HG03460 (cell line): ENCODE measurements around the gene PLCB1.

Experiments
- ATAC-seq: cut with Tn5 transposase; IDR thresholded peaks from one replicate; pipeline ENCODE4 v1.9.1; 2021; ENCODE audit not compliant: unreplicated experiment

Gene PLCB1

DNA sequence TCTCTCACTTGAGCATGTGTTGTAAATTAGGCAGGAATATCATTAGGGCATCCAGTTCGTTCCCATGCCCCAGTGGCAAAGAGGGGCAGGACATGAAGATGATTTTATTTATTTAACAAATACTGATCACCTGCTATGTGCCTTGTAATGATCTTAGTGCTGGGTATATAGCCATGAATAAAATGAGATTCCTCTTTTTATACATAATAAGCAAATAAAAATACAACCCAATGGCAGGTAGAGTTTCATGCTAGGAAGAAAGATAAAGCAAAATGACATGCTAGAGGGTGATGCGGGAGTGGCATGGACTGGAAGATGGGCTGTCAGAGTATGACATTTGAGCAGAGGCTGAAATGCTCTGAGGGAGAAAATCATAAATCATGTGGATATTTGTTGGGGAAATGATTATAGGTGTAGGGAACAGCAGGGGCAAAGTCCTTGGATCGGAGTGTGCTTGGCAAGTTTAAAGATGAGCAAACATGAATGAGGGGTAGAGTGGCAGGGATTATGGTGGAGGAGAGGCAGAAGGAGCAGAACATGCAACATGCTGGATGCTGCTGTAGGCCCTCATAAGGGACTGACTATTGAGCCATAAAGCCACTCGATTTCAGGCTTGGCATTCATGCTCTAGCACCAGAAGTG, 342.1 kb downstream of the PLCB1 start:
- no peak for ATAC-seq

DNA sequence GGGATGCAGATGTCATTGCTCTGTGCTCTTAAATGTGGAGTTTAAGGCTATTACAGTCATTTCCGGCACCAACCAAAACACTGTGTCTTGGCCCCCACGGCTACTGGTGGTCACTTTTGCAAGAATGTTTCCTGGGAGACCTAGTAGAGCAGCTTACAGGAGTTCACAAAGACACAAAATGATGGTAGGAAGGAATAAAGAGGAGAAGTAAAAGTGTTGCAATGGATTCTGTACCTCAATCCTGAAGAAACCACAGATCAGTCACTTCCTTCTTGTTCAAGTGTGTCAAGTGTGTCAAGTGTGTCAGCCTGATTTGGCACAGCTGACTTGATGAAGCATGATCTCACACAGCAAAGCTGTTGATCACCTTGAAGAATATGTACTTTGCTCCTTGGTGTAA, 344.0 kb downstream of the PLCB1 start:
- no peak for ATAC-seq

DNA sequence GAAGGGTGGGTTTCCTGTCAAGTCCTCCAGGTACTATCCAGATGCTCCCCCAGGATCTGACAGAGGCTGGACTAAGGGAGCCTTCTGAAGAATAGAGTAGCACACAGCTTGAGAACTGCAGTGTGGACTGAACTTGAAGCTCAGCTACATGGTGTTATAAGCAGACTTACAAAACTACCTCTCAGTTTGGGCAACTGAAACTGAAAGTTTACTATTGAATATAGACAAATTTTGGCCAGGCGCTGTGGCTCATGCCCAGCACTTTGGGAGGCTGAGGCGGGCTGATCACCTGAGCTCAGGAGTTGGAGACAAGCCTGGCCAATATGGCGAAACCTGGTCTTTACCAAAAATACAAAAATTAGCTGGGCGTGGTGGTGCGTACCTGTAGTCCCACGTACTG, 348.5 kb downstream of the PLCB1 start:
- ATAC-seq: no peak

DNA sequence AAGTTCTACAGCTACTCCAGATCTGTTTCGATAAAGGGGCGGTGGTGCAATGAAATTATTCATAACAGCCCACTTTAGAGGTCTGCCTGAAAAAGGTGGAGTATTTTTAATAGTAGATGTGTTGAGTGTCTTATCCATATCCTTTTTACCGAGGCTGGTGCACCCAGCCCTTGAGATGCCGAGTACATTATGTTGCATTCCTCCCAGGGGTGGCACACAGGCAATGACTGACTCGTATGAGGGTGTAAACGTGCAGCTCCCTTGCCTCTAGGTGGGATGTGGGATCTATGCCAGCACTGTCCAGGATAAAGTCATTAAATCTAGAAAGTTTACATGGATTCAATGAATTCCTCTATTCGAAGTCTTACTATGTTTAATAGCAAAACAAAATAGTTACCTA, 355.6 kb downstream of the PLCB1 start:
- ATAC-seq: no peak

DNA sequence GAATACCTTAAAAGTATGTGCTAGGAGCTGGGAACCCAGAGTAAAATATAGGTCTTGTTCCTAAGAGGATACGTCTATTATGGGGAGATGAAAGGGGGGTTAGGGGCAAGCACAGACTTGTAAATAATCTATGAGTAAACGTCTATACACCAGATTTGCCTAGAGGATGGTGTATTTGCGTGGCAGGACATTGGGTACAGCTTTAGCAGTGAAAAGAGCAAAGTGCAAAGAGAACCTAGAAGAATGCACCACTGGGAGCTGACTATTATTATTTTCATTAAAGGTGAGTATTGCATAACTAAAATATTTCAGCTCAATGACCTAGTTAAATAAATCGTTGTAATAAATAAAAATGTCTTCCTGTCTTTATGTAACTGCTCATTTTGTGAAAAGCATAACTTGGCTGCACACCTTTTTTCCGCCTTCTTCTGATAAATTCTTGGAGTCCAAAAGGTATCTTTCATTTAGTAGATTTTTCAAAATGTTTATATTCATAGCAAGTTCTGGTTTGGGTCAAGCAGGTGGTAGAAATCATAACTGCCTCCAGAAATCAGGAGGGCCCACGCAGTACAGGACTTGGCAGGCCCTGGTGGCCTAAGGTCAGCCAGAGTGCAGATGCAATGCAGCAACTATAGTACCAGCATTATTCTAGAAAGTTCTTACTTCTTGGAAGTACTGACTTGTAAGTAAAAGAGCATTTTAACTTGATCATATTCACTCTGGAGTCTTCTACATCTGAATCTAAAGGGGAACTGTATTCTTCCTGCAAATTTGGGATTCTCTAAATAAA, 357.2 kb downstream of the PLCB1 start:
- ATAC-seq: no peak

DNA sequence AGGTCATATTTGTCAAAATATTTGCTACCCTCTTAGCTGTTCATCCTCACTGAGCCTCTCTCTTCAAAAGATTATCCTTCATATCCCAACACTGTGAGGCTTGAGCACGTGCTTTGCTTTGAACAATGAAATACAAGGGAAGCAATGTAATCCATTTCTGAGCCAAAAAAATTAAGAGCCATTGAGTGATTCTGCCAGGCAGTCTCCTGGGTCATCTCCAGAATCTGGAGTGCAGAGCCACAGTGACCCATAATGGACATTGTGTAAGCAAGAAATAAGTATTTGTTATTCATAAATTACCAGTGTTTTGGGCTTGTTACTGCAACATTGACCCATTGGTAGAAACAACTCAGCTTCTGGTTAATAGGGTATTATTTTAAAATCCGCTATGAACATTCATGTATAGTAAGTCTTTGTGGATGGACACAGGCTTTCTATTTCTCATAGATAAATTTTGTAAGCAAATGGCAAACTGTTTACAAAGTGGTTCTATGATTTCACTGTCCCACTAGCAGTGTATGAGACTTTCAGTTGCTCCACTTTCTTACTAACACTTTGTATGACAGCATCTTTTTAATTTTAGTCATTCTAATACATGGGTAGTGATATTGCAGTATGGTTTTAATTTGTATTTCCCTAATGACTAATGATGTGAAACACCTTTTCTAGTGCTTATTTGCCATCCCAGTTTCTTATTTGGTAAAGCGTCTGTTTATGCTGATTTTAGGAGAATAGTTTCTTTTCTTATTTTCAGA, 358.2 kb downstream of the PLCB1 start:
- no peak for ATAC-seq

DNA sequence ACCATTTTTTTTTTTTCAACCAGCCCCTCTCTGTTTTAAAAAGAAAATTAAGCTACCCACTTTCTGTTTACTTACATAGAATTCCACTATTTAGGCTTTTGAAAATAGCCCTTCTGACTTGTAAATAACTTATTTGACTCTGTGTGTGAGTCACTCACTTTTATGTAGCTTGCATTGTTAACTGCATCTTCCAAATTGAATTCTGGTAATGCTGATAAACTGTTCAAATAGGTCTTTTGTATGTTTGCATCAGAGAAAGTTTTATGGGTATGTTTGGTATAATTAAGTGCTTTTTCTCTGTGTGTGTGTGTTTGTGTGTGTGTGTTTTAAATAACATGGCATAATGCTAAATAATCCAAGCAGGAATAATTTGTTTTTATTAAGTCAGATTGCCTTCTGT, 360.1 kb downstream of the PLCB1 start:
- ATAC-seq: no peak

DNA sequence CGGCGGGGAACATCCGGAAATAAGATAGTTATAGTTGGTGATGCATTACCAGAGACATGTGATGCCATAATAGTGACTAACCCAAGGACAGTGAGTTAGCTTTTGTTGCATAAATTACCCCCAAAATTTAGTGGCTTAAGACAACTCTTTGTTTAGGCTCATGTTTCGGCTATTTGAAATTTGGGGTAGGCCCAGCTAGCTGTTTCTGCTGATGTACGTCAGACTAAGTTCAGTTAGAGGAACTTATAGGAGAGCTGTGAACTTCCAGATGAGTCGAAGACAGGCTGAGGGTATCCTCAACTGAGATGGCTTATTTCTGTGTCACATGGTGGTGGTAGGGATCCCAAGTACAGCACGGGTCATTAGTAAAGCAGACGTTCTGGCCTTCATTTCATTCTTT, 366.5 kb downstream of the PLCB1 start:
- no peak for ATAC-seq

DNA sequence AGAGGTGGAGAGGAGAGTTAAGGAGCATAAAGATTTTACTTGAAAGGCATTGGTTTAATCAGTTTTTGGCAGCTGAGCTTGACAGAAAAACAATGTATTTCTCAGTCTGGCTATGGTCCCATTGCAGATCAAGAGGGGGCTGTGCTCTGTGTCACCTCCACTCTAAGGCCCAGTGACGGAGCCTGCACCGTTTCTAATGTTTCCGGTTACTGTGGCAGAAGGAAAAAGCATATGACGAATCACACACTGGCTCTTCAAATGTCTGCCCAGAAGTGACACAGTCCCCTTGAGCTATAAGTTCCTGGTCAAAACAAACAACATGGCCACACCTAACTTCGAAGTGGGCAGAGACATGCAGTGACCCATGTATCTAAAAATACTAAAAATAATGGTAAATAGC, 372.0 kb downstream of the PLCB1 start:
- ATAC-seq: no peak

DNA sequence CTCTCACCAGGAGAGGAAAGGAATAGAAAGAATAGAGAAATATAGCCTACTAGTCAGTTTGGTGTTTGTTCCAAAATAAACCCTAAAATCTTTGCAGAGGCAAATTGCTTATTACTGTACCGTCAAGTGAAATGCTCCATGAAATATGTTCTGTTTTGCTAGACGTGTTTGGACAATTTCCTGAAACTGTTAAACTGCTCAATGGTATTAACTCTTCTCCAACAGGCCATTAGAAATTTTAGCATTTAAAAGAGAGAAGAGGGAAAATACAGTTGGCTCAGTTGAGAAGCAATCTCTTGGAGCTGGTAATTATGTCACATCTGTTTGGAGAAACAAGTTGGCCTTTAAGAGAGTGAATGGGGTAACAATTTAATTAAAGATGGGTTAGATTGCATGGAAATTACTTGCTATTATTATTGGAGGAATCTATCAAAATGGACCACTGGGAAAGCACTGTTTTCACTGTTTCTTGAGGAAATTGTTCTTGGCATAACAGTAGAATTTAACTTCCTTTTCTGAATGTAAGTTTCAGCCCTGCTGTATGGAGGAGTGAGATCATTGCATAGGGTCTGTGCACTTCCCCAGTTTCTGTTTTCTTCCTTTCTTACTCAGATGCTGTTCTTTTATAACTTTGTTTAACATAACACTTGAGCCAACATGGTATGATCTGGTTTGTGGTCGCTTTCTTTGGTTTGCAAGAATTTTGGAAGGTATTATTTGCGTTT, 373.6 kb downstream of the PLCB1 start:
- ATAC-seq: no peak

DNA sequence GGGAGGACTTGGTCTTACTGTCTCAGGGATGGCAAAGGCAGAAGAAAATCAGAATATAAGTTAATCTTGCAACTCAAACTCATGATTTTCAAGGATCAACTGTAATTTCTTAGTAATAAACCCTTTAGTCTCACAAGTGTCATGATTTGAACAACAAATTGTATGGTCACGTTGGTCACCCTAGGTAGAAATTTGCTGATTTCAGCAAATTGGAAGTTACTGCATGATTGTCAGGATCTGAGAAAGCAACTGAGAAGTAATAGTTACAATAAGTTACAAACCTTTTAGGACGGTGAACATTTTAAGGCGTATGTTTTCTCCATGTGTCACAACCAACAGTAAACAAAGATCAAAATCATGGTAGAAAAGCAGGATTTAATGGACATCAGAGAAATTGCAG, 375.2 kb downstream of the PLCB1 start:
- ATAC-seq: no peak

DNA sequence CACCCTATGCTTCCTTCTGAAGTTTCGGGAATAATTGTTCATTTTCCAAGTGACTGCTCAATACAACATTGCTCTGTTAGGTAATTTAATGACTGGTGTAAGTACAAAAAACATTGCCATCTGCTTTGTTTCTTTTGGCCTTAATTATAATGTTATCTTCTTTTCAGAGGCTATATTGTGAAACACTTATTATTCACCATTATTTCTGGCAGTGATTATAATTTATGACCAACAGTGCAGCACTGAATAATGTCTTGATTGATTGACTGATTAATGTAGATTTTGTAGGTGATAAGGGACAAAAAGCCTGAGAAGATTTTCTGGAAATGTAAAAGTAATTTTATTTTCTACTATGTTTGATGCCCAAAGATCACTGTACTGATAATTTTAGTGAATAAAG, 377.7 kb downstream of the PLCB1 start:
- ATAC-seq: no peak

DNA sequence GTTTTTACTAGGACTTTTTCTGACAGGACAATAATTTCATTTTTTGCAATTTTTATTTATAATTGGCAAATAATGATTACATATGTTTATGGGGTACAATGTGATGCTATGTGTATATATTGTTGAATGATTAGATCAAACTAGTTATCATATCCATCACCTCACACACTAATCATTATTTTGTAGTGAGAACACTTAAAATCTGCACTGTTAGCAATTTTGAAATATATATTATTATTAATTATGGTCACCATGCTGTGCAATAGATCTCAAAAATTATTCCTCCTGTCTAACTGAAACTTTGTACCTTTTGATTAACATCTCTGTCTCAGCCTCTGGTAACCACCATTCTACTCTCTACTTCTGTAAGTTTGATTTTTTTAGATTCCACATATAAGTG, 378.7 kb downstream of the PLCB1 start:
- no peak for ATAC-seq

DNA sequence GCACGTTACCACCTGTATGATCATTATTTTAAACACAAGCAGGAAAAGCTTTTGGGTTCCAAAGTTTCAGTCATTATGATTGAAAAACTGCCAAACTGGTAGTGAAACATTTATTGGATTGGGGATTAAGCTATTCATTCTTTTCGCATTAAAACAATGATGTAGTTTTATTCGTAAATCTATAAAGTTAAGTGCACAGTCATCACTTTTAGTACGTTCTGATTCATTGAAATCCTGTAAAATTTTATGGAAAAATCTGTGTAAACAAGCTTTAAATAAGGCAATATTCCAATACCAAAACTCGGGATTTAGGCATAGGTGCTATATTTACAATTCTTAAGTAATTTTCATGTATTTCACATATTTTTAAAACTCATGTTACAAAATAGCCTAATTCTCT, 379.9 kb downstream of the PLCB1 start:
- ATAC-seq: no peak

DNA sequence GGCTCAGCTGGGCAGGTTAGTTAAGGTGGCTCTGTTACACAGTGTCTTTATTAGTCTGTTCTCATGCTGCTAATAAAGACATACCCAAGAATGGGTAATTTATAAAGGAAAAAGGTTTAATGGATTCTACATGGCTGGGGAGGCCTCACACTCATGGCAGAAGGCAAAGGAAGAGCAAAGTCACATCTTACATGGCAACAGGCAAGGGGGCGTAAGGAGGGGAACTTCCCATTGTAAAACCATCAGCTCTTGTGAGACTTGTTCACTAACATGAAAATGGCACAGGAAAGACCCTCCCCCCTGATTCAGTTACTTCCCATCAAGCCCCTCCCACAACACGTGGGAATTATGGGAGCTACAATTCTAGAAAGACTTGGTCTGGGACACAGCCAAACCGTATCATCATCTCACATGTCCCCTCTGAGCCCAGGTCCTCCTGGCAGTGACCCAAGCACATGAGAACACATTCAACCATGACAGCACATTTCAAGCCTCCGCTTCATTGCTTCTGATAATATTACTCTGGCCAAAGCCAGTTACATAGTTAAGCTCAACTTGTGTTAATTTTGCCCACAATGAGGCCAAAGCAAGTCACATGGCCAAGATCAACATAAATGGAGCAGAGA, 383.9 kb downstream of the PLCB1 start:
- no peak for ATAC-seq

DNA sequence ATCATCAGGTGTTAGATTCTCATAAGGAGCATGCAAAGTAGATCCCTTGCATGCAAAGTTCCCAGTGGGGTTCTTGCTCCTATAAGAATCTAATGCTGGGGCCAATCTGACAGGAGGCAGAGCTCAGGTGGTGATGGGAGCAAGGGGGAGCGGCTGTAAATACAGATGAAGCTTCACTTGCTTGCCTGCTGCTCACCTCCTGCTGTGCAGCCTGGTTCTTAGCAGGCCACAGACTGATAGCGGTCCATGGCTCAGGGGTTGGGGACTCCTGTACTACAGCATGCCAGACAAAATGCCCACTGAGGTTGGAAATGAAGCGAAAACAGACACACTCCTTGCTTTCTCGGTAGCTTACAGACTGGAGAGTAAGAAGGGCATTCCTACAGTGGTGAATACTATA, 386.8 kb downstream of the PLCB1 start:
- ATAC-seq: no peak

DNA sequence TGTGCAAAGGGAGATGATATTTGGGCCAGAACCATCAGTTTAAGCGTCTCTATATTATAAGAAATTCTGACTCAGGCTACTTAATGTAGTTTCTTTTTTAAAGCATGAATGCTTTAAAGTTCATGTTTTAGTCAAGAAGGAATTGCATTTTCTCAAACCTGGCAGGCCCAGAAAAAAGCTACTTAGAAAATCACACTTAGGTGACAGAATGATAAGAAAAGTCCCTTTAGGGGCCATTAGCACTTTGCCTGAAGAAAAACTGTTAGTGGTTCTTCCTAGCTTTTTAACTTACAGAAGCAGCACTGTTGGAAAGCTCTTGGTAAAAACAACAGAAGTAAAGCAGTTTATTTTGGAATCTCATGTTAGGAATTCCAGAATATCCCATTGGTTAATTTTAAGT, 387.8 kb downstream of the PLCB1 start:
- ATAC-seq: no peak

DNA sequence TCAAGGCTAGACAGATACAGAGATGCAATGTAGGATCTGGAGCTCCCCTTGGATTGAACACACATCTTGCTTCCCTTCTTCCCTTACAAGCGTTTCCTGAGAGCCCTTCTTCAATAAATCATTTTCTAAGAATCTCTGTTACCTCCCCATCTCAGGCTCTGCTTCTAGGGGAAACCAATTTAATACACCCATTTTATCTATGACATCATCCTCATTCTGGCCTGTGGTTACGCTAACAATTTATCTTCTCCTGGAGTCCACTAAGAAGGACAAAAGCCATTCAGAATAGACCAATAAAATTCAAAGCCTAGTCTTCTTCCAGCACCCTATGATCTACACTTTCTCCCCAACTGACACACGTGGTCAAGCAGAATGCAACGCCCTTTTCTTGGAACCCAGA, 390.1 kb downstream of the PLCB1 start:
- ATAC-seq: no peak

DNA sequence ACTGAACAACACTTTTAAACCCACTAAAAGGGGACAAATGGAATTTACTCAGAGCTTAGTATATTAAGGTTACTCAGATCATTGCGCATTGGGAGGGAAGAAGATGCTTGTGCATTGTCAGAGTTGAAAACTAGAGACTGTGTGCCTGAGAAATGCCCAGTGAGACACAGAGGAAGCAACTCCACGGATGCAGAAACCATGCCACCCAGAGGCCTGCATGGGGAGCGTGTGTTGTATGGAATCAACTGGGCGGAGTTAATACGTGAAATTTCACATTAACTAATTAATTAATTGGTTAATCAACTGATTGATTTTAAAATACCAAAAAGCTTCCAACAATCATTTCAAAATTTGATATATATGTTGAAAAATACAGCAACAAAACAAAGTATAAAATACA, 391.6 kb downstream of the PLCB1 start:
- no peak for ATAC-seq

DNA sequence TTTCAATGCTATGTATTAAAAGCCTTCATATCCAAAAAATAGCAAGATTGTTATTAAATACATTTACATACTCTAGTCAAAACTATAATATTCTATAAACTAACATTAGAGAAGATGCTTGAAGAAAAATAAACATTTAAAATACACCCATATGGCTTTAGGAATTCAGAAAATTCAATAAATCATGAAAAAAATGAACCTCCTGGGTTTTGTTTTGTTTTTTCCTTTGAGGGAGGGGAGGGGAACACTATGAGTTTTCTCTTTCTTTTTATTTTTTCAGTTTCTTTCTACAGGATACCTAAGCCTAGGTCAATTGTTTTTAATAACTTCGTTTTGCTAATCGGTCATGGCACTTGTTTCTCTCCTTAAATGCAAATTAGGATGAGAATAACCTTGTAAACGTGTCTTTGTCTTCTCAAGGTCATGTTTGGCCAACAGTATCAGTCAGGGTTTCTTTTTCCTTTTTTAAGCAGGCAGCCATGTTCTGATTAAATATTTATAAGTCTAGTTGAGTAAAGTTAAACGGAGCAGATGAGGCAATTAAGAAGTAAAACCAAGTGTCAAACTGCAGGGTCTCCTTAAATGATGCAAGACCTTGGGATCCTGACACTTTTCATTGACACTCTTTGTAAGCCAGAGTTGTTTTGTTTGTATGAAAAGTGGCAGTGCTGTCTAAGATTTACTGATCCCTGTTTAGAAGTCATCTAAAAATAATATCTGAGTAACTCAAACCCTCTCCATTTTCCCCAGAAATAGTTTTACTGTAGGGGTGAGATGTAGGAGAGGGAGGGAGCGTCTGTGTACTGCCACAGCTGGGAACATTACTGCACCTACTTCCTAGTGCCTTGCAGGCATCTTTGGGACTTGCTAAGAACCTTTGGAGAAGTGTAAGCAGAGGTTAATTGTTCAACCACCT, 392.3 kb downstream of the PLCB1 start:
- no peak for ATAC-seq
